Globus pallidus (tissue), 1 donor: ENCODE measurements around the gene SNX15.
"Not testable (repeated sequence)": the region's sequence is repeated elsewhere in the genome, so short reads cannot be mapped to it uniquely, and the experiment has no call there.

ENCODE experiments used
- DNase-seq: peaks from one replicate; pipeline ENCODE4 v3.0.0-alpha.2; 2015; ENCODE audit warnings: low spot score

The SNX15 gene

GRCh38 chr11:65027213-65028067 lies at the start of gene SNX15:
Gene SNX15 (plus strand): TSS chr11:65027439. CDS start chr11:65027538, 99 bp downstream.
- peak; percentile 96 for DNase-seq

- not testable (repeated sequence) for DNase-seq
Measured at GRCh38 chr11:64983339-64983738, 43.9 kb upstream of the SNX15 start.

- no peak for DNase-seq
Measured at GRCh38 chr11:64987998-64988854, 39.0 kb upstream of the SNX15 start.

- no peak for DNase-seq
Measured at GRCh38 chr11:64989416-64989815, 37.8 kb upstream of the SNX15 start.

DNA sequence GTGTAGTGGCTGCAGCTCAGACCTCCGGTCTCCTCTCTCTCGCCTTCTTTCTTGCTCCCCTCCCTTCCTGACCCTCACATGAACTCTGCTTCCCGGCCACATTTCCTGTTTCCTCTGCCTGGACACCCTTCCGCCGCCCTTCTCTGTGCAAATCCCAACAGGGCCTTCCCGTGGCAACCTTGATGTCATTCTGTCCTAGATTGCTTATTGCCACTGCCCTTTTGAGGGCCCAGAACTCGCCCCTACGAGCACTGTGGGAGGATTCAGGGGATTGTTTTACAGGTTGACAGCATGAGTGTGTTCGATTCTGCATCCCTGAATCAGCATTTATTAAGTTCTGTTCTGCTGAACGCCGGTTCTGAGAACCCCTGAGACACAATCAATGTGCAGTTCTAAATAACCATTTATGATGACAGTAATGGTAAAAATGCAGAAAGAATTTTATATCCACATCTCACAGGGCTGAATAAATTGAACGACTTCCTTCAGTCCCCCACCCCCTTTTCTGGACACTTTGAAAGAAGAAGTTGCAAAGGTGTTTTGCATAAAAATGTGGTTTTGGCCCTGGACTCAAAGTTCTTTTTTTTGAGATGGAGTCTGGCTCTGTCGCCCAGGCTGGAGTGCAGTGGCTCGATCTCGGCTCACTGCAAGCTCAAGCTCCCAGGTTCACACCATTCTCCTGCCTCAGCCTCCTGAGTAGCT lies 36.9 kb upstream of the SNX15 start:
- no peak for DNase-seq

GRCh38 chr11:64994318-64994717 lies 32.9 kb upstream of the SNX15 start:
- DNase-seq = no peak

GRCh38 chr11:64996327-64996709 lies 30.9 kb upstream of the SNX15 start:
- DNase-seq = no peak

DNA sequence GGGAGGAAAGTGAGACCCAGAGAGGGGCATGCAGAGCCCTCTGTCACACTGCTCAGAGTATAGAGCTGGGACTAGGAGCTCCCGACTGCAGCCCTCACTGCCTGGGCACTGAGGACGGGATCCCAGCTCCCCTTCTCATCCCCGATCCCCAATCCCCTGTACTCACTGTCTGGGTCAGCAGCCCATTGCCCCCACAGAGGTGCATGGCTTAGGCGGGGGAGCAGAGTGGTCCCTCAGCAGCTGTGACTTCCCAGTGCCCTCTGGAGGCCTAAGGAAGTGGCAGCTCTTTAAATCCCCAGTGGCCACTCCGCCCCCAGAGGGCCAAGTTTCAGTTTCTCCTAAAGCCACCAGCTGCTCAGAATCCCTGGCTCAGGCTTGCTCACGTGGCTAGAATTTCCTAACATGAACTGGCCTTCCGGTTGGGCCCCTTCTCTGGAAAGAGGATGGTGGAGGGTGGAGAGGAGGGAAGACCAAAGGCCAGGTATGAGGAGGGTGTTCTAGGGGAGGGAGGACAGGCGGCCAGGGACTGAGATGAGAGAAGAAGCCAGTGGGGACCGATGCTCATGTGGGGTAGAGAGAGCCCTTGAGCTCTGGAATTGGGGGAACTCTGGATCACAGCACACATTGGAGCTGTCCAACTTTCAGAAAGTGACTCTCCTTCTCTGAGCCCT lies 30.4 kb upstream of the SNX15 start, which contains the start of gene BATF2:
BATF2 (minus strand) TSS at position 262 of the 671 bp plus-strand sequence; CDS start at position 205, 57 bp downstream.
- peak; percentile 64 for DNase-seq

GRCh38 chr11:64998141-64998540 lies 29.1 kb upstream of the SNX15 start:
- DNase-seq = no peak

DNA sequence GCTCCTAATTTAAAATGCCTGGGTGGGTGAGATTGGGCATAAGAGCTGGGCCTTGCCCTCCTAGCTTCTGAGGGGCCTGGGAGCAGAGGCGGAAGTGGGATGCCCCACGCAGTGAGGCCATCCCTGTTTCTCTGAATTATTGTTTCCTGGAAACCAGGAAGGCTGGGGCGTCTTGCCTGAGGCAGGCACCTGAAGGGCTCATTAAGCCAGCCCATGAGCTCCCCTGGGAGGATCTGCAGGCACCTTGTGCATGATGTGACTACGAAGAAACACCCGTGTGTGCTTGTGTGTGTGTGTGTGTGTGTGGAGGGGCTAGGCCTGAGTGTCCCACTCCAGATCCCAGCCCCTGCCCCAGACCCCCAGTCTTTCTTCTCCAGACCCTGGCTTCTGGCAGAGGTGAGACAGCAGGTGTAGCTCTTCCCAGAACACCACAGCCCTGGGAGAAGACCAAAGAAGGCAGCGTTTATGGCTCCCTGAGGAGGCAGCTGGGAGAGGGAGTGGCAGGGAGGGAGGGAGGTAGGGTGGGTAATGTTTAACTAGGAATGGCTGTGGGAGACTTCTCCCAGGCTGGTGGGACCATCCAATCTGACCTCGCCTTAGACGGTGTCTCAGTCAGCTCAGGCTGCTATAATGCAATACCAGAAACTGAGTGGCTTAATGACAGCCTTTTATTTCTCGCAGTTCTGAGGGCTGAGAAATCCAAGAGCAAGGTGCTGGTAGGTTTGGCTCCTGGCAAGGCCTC lies 28.4 kb upstream of the SNX15 start:
- DNase-seq = no peak

GRCh38 chr11:64999478-64999877 lies 27.8 kb upstream of the SNX15 start:
- DNase-seq = no peak

- DNase-seq = no peak
Measured at GRCh38 chr11:65002706-65003105, 24.5 kb upstream of the SNX15 start.

GRCh38 chr11:65003282-65003681 lies 24.0 kb upstream of the SNX15 start:
- no peak for DNase-seq

- DNase-seq = not testable (repeated sequence)
Measured at GRCh38 chr11:65003968-65004367, 23.3 kb upstream of the SNX15 start.

GRCh38 chr11:65008016-65008415 lies 19.2 kb upstream of the SNX15 start:
- no peak for DNase-seq

DNA sequence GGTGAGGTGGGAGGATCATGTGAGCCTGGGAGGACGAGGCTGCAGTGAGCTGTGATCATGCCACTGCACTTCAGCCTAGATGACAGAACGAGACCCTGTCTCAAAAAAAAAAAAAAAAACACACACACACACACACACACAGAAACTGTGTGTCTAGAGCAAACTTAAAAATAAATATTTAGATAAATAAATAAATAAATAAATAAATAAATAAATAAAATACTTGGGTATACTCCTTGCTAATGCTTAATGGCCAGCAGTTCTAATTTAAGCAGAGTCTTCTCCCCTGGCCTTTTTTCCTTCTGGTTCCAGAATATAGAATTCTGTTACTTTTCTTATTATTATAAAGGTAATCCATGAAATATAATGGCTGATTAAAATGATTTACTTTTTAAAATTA lies 18.4 kb upstream of the SNX15 start:
- DNase-seq = no peak

DNA sequence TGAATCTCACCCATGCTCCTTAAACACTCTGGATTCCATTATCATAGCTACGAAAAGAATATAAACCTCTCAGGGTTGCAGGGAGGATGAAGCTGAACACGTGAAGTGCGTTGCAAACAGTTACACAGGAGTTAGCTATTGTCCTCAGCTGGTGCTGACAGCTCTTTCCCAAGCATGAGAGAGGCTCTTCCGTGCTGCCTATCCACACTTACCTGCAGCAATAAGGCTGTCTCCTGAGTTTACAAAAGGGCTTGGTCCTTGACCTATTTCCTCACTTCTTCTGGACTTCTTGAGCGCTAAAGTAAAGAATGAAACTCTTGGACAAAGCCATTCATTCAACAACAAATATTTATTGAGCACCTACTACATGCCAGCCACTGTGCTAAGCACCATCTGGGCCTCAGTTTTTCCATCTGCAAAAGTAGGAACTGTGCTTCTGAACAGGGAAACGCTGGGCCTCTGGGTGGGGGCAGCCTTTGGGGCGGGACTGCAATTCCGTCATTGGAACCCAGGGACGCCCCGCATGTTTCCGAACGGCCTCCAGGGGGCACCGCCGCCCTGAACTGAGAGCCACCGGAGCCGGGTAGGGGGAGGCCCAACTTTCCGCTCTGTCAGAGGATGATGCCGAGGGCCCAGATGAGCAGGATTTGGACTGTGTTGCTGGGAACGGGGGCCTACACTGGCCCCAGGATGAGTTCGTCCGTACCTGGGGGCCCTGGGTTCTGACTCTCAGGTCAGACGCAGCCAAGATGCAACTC lies 13.9 kb upstream of the SNX15 start:
- DNase-seq = peak; percentile 86

DNA sequence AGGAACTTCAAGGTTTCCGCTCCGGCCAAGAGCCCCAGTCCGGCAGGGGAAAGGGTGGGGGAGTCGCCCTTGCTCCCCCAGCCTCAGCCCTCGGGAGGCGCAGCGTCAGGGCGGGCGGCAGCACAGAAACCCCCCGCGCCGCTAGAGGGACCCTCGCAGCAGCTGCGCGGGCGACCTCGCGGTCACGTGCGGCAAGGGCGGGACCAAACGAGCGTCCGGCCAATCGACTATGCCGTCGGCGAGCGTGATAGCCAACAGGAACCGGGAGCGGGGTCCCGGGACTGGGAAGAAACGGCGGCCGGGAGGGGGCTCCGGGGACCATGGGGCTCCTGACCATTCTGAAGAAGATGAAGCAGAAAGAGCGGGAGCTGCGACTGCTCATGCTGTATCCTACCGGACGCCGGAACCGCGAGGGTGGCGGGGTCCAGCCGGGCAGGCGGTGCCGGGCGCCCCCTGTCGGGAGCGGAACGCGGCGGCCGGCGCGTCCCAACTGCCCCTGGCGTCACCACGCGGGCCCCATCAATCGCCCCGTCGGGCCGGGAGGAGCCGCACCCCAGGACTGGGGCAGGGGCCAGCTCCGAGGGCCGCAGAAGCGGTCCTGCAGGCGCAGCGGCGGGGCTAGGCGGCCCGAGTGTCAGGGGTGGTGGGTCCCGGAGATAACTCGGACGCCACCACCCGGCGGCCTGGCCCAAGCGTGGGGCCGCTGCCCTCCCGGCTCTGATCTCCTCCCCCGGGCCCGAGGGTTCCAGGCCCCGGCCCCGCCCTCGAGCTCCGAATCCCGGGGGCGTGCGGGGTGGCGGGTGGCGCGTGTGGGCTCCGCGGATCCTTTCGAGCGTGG lies 13.1 kb upstream of the SNX15 start, which contains the start of gene ARL2:
ARL2 (plus strand) TSS at position 273 of the 838 bp plus-strand sequence; CDS start at position 321, 48 bp downstream.
- DNase-seq = peak; percentile 90

DNA sequence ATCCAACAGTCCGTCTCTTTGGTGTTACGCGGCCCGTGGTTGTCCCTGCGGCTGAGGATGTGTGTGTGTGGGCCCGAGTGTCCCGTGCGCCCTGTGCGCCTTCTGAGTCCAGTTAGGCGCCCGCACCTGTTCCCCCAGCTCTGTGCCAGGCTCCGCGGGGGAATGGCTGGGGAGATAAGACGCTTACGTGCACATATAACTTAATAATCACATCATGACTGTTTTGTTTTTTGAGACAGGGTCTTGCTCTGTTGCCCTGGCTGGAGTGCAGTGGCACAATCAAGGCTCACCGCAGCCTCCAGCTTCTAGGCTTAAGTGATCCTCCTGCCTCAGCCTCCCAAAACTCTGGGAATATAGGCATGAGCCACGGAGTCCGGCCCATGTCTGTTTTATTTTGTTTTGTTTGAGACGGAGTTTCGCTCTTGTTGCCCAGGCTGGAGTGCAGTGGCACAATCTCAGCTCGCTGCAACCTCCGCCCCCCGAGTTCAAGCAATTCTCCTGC lies 12.5 kb upstream of the SNX15 start:
- no peak for DNase-seq
